Mammary epithelial cell (primary cell): ENCODE data around the gene NR2F6.

Experiments used
- CTCF ChIP-seq, 2 donors: IDR thresholded peaks in 1 of 2; conservative IDR thresholded peaks in 1 of 2; 2 replicates each; pipeline ENCODE4 v1.5.1; 2011 to 2012; ENCODE audit warnings: inconsistent platforms in 2 of 2, low read length in 2 of 2, mild to moderate bottlenecking in 2 of 2, control low read depth in 1 of 2, low read depth in 1 of 2; ENCODE audit not compliant: insufficient read depth in 1 of 2; ENCODE audit errors: extremely low read depth in 1 of 2
- EZH2 ChIP-seq: IDR thresholded peaks from 2 replicates; pipeline ENCODE4 v1.6.1; 2012; ENCODE audit warnings: low read length, inconsistent platforms, borderline replicate concordance

GRCh38 chr19:17234911-17235299, 10.8 kb downstream of the NR2F6 start:
- TF ChIP-seq EZH2 (no peak), CTCF (conservative IDR thresholded peaks at IDR 0.05 in 1 of 2, IDR thresholded peaks at IDR 0.05 in 1 of 2; ENCODE audit: extremely low read depth in 1 of 2, insufficient read depth in 1 of 2, low read depth in 1 of 2, low read length in 2 of 2) (no peak)
